Trophoblast cell (in vitro differentiated cells and primary cell): ENCODE measurements around the gene NUB1.

Experiments used
- DNase-seq, 2 donors: peaks; one replicate each; pipeline ENCODE4 v3.0.0-alpha.2; 2016
- H2AFZ ChIP-seq: 2 replicates; pipeline ENCODE4 v1.6.1; 2013; ENCODE audit warnings: low read length, moderate library complexity, mild to moderate bottlenecking; ENCODE audit not compliant: insufficient read depth, poor library complexity
- H2AK5ac ChIP-seq: 2 replicates; pipeline ENCODE4 v1.6.1; 2013; ENCODE audit warnings: mild to moderate bottlenecking, low read length
- H2BK120ac ChIP-seq: 2 replicates; pipeline ENCODE4 v1.6.1; 2013; ENCODE audit warnings: low read length, mild to moderate bottlenecking, moderate library complexity; ENCODE audit not compliant: insufficient read depth, poor library complexity
- H2BK12ac ChIP-seq: 2 replicates; pipeline ENCODE4 v1.6.1; 2013; ENCODE audit warnings: mild to moderate bottlenecking, low read length, moderate library complexity
- H2BK5ac ChIP-seq: 2 replicates; pipeline ENCODE4 v1.6.1; 2013; ENCODE audit warnings: low read length, low read depth, moderate library complexity, mild to moderate bottlenecking; ENCODE audit not compliant: poor library complexity
- H3K14ac ChIP-seq: 2 replicates; pipeline ENCODE4 v1.6.1; 2013; ENCODE audit warnings: mild to moderate bottlenecking, low read length
- H3K18ac ChIP-seq: 2 replicates; pipeline ENCODE4 v1.6.1; 2013; ENCODE audit warnings: mild to moderate bottlenecking, low read length
- H3K23ac ChIP-seq: 2 replicates; pipeline ENCODE4 v1.6.1; 2013; ENCODE audit warnings: low read length
- H3K27ac ChIP-seq: 2 replicates; pipeline ENCODE4 v1.5.1; 2013; ENCODE audit warnings: low read depth, mild to moderate bottlenecking, inconsistent platforms, low read length, moderate library complexity
- H3K27me3 ChIP-seq: 2 replicates; pipeline ENCODE4 v1.6.1; 2013; ENCODE audit warnings: inconsistent platforms, mild to moderate bottlenecking, low read length, moderate library complexity; ENCODE audit not compliant: insufficient read depth
- H3K36me3 ChIP-seq, 2 experiments: 1 replicate in 1 of 2; 2 replicates in 1 of 2; pipeline ENCODE4 v1.6.1; 2013; ENCODE audit warnings: low read length in 2 of 2, mild to moderate bottlenecking in 2 of 2, moderate library complexity in 1 of 2; ENCODE audit not compliant: insufficient read depth in 2 of 2, control insufficient read depth in 1 of 2
- H3K4ac ChIP-seq: 2 replicates; pipeline ENCODE4 v1.6.1; 2013; ENCODE audit warnings: low read depth, mild to moderate bottlenecking, low read length, moderate library complexity
- H3K4me1 ChIP-seq, 2 experiments: 1 replicate in 1 of 2; 2 replicates in 1 of 2; pipeline ENCODE4 v1.6.1; 2013; ENCODE audit warnings: low read length in 2 of 2, mild to moderate bottlenecking in 2 of 2, moderate library complexity in 1 of 2; ENCODE audit not compliant: insufficient read depth in 2 of 2, control insufficient read depth in 1 of 2
- H3K4me2 ChIP-seq: 2 replicates; pipeline ENCODE4 v1.6.1; 2013; ENCODE audit warnings: inconsistent platforms, mild to moderate bottlenecking, low read length, moderate library complexity
- H3K4me3 ChIP-seq: 2 replicates; pipeline ENCODE4 v1.5.1; 2013; ENCODE audit warnings: mild to moderate bottlenecking, low read depth, low read length, inconsistent platforms
- H3K79me1 ChIP-seq: one replicate; pipeline ENCODE4 v1.6.1; 2013; ENCODE audit warnings: low read length
- H3K79me2 ChIP-seq: 2 replicates; pipeline ENCODE4 v1.6.1; 2013; ENCODE audit warnings: low read length, mild to moderate bottlenecking; ENCODE audit not compliant: control insufficient read depth, insufficient read depth, poor library complexity
- H3K9ac ChIP-seq: 2 replicates; pipeline ENCODE4 v1.6.1; 2013; ENCODE audit warnings: mild to moderate bottlenecking, low read length
- H3K9me3 ChIP-seq: 2 replicates; pipeline ENCODE4 v1.6.1; 2013; ENCODE audit warnings: low read depth, mild to moderate bottlenecking, control low read depth, inconsistent platforms, low read length; ENCODE audit not compliant: insufficient read depth
- H4K12ac ChIP-seq: 2 replicates; pipeline ENCODE4 v1.6.1; 2013; ENCODE audit warnings: low read depth, mild to moderate bottlenecking, low read length, moderate library complexity
- H4K8ac ChIP-seq: 2 replicates; pipeline ENCODE4 v1.6.1; 2013; ENCODE audit warnings: low read depth, mild to moderate bottlenecking, low read length, moderate library complexity
- H4K91ac ChIP-seq: one replicate; pipeline ENCODE4 v1.6.1; 2013; ENCODE audit warnings: low read depth, mild to moderate bottlenecking, low read length, moderate library complexity
- WGBS: extraction: QIAGEN DNeasy Blood & Tissue Kit; methylation state at CpG from one replicate; pipeline ENCODE4 v1.1.7; 2013; ENCODE audit warnings: missing lambda C conversion rate; ENCODE audit not compliant: insufficient read length, insufficient coverage; ENCODE audit errors: extremely low coverage; 5-methylcytosine and 5-hydroxymethylcytosine counted together

Gene NUB1

GRCh38 chr7:151314401-151314800, 27.2 kb upstream of the NUB1 start:
- H2BK5ac ChIP-seq, result no peak overlapping the region
- H3K4ac ChIP-seq, result no peak overlapping the region
- no peak overlapping the region for H3K27ac ChIP-seq
- H3K4me2 ChIP-seq, result no peak overlapping the region
- no peak overlapping the region for H4K12ac ChIP-seq
- H3K79me2 ChIP-seq, result no peaks in the 10 kb centered on the region
- WGBS, result no CpG with 5 or more reads among the region's 6 CpGs
- H3K4me3 ChIP-seq, result no peak overlapping the region
- no peaks in the 10 kb centered on the region for H3K36me3 ChIP-seq
- H3K4me1 ChIP-seq, result no peaks in the 10 kb centered on the region
- no peak overlapping the region for H2AK5ac ChIP-seq
- no peak for DNase-seq
- no peak overlapping the region for H2AFZ ChIP-seq
- H2BK12ac ChIP-seq, result no peak overlapping the region
- H3K14ac ChIP-seq, result no peak overlapping the region
- H4K91ac ChIP-seq, result no peak overlapping the region
- H3K23ac ChIP-seq, result no peak overlapping the region
- no peak overlapping the region for H2BK120ac ChIP-seq
- no peak overlapping the region for H3K9ac ChIP-seq
- no peak overlapping the region for H4K8ac ChIP-seq
- no peaks in the 10 kb centered on the region for H3K27me3 ChIP-seq
- H3K9me3 ChIP-seq, result peaks cover 12% of the 10 kb centered on the region
- H3K79me1 ChIP-seq, result no peaks in the 10 kb centered on the region
- H3K18ac ChIP-seq, result no peak overlapping the region

- no peak overlapping the region for H2AK5ac ChIP-seq
- H2BK120ac ChIP-seq, result no peak overlapping the region
- no peak overlapping the region for H3K23ac ChIP-seq
- H4K91ac ChIP-seq, result no peak overlapping the region
- H3K9ac ChIP-seq, result no peak overlapping the region
- no peaks in the 10 kb centered on the region for H3K27me3 ChIP-seq
- H4K12ac ChIP-seq, result no peak overlapping the region
- H3K4ac ChIP-seq, result no peak overlapping the region
- no peak overlapping the region for H3K4me2 ChIP-seq
- no peak overlapping the region for H3K18ac ChIP-seq
- no peaks in the 10 kb centered on the region for H3K79me2 ChIP-seq
- H3K36me3 ChIP-seq, result no peaks in the 10 kb centered on the region
- H3K79me1 ChIP-seq, result no peaks in the 10 kb centered on the region
- H2BK12ac ChIP-seq, result no peak overlapping the region
- WGBS, result 100% methylated on average over 1 of the region's 13 CpGs
- no peak overlapping the region for H3K14ac ChIP-seq
- peak; percentile 69 to 90 for DNase-seq
- H3K4me3 ChIP-seq, result no peak overlapping the region
- no peak overlapping the region for H2BK5ac ChIP-seq
- no peak overlapping the region for H3K27ac ChIP-seq
- H2AFZ ChIP-seq, result no peak overlapping the region
- H4K8ac ChIP-seq, result no peak overlapping the region
- H3K4me1 ChIP-seq, result no peaks in the 10 kb centered on the region
- peaks cover 16% of the 10 kb centered on the region for H3K9me3 ChIP-seq
These were observed 26.5 kb upstream of the NUB1 start for GRCh38 chr7:151315038-151315655.

GRCh38 chr7:151316896-151317295, 24.7 kb upstream of the NUB1 start:
- Histone ChIP-seq H2BK120ac (no peak overlapping the region), H4K12ac (no peak overlapping the region), H3K4me3 (no peak overlapping the region), H2AK5ac (no peak overlapping the region), H3K14ac (no peak overlapping the region), H3K18ac (no peak overlapping the region), H3K27ac (no peak overlapping the region), H3K4ac (no peak overlapping the region), H2AFZ (no peak overlapping the region), H2BK12ac (no peak overlapping the region), H3K4me2 (no peak overlapping the region), H3K79me1 (no peaks in the 10 kb centered on the region), H3K4me1 (no peaks in the 10 kb centered on the region), H3K27me3 (no peaks in the 10 kb centered on the region), H4K8ac (no peak overlapping the region), H3K36me3 (no peaks in the 10 kb centered on the region), H3K9ac (no peak overlapping the region), H4K91ac (no peak overlapping the region), H2BK5ac (no peak overlapping the region), H3K23ac (no peak overlapping the region), H3K9me3 (peaks cover 27% of the 10 kb centered on the region), H3K79me2 (no peaks in the 10 kb centered on the region)
- DNase-seq, result no peak
- WGBS, result no CpG with 5 or more reads among the region's 11 CpGs

- no peak overlapping the region for H2BK12ac ChIP-seq
- H3K23ac ChIP-seq, result no peak overlapping the region
- no peaks in the 10 kb centered on the region for H3K27me3 ChIP-seq
- no CpG with 5 or more reads among the region's 4 CpGs for WGBS
- no peak overlapping the region for H3K4me3 ChIP-seq
- H3K4me1 ChIP-seq, result no peaks in the 10 kb centered on the region
- H3K9ac ChIP-seq, result no peak overlapping the region
- no peak overlapping the region for H2AFZ ChIP-seq
- DNase-seq, result peak; percentile 67 to 91
- no peaks in the 10 kb centered on the region for H3K36me3 ChIP-seq
- H3K14ac ChIP-seq, result no peak overlapping the region
- H3K79me1 ChIP-seq, result no peaks in the 10 kb centered on the region
- H2BK120ac ChIP-seq, result no peak overlapping the region
- H4K8ac ChIP-seq, result no peak overlapping the region
- no peaks in the 10 kb centered on the region for H3K79me2 ChIP-seq
- no peak overlapping the region for H3K4ac ChIP-seq
- H3K27ac ChIP-seq, result no peak overlapping the region
- no peak overlapping the region for H2BK5ac ChIP-seq
- H4K91ac ChIP-seq, result no peak overlapping the region
- H3K9me3 ChIP-seq, result peaks cover 29% of the 10 kb centered on the region
- H3K18ac ChIP-seq, result no peak overlapping the region
- no peak overlapping the region for H2AK5ac ChIP-seq
- H3K4me2 ChIP-seq, result no peak overlapping the region
- H4K12ac ChIP-seq, result no peak overlapping the region
These were observed 23.7 kb upstream of the NUB1 start for GRCh38 chr7:151317936-151318335.
